ENCODE data around the gene SERP2.

- TF ChIP-seq CREB1 (IDR thresholded peaks at IDR 0.05) (no peak), JUND (IDR thresholded peaks at IDR 0.05; ENCODE audit: low read length) (no peak), MAX (IDR thresholded peaks at IDR 0.05) (no peak), POLR2AphosphoS5 (IDR thresholded peaks at IDR 0.05; ENCODE audit: low read depth, low read length) (no peak), BRCA1 (IDR thresholded peaks at IDR 0.05; ENCODE audit: low read depth, low read length) (no peak), KDM1A (IDR thresholded peaks at IDR 0.05; ENCODE audit: borderline replicate concordance, low read length) (no peak), EP300 (IDR thresholded peaks at IDR 0.05; ENCODE audit: borderline replicate concordance in 1 of 2, low read depth in 2 of 2, low read length in 2 of 2) (no peak)
- TF ChIP-seq, protein P1, sequence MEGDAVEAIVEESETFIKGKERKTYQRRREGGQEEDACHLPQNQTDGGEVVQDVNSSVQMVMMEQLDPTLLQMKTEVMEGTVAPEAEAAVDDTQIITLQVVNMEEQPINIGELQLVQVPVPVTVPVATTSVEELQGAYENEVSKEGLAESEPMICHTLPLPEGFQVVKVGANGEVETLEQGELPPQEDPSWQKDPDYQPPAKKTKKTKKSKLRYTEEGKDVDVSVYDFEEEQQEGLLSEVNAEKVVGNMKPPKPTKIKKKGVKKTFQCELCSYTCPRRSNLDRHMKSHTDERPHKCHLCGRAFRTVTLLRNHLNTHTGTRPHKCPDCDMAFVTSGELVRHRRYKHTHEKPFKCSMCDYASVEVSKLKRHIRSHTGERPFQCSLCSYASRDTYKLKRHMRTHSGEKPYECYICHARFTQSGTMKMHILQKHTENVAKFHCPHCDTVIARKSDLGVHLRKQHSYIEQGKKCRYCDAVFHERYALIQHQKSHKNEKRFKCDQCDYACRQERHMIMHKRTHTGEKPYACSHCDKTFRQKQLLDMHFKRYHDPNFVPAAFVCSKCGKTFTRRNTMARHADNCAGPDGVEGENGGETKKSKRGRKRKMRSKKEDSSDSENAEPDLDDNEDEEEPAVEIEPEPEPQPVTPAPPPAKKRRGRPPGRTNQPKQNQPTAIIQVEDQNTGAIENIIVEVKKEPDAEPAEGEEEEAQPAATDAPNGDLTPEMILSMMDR (IDR thresholded peaks at IDR 0.05; ENCODE audit: control extremely low read depth in 1 of 3, insufficient read depth in 1 of 3, low read depth in 1 of 3, low read length in 3 of 3) = no peak
Measured at GRCh38 chr13:44364345-44365000, 9.2 kb upstream of the SERP2 start.
